Osteoblast (primary cell): ENCODE measurements around the gene SENP6. TPM values are rescaled to one million over a fixed set of nuclear protein-coding genes. Genes with fewer than 3 reads are reported as not detected.

ENCODE experiments used
- DNase-seq: peaks from one replicate; pipeline ENCODE4 v3.0.0; 2011; ENCODE audit warnings: low spot score, mixed read lengths; ENCODE audit not compliant: insufficient read length; ENCODE audit errors: missing footprints
- H2AFZ ChIP-seq: 2 replicates; pipeline ENCODE4 v1.6.0; 2011; ENCODE audit warnings: mild to moderate bottlenecking, low read length
- H3K27ac ChIP-seq: 2 replicates; pipeline ENCODE4 v1.5.1; 2011; ENCODE audit warnings: mild to moderate bottlenecking, low read depth, low read length, moderate library complexity
- H3K27me3 ChIP-seq: 2 replicates; pipeline ENCODE4 v1.6.0; 2012; ENCODE audit warnings: mild to moderate bottlenecking, control low read depth, inconsistent platforms, low read length, moderate library complexity; ENCODE audit not compliant: insufficient read depth
- H3K36me3 ChIP-seq: 2 replicates; pipeline ENCODE4 v1.5.1; 2011; ENCODE audit warnings: mild to moderate bottlenecking, low read length, control low read depth, moderate library complexity; ENCODE audit not compliant: insufficient read depth
- H3K4me1 ChIP-seq: 2 replicates; pipeline ENCODE4 v1.5.1; 2011; ENCODE audit warnings: mild to moderate bottlenecking, low read length, control low read depth, moderate library complexity; ENCODE audit not compliant: insufficient read depth
- H3K4me2 ChIP-seq: 2 replicates; pipeline ENCODE4 v1.6.0; 2011; ENCODE audit warnings: mild to moderate bottlenecking, low read length; ENCODE audit not compliant: insufficient read depth
- H3K4me3 ChIP-seq: fragments of 200-600 bp; sonication (generic); 3 replicates; pipeline ENCODE4 v1.5.1; 2012; ENCODE audit warnings: mild to moderate bottlenecking, low read length, inconsistent platforms; ENCODE audit not compliant: insufficient read depth
- H3K79me2 ChIP-seq: 2 replicates; pipeline ENCODE4 v1.6.0; 2012; ENCODE audit warnings: mild to moderate bottlenecking, low read length, control low read depth, inconsistent platforms; ENCODE audit not compliant: insufficient read depth
- H3K9me3 ChIP-seq: 2 replicates; pipeline ENCODE4 v1.5.1; 2011; ENCODE audit warnings: low read depth, low read length, control low read depth
- H4K20me1 ChIP-seq: 2 replicates; pipeline ENCODE4 v1.6.0; 2012; ENCODE audit warnings: mild to moderate bottlenecking, low read length, control low read depth; ENCODE audit not compliant: insufficient read depth
- CTCF ChIP-seq: IDR thresholded peaks from 2 replicates; pipeline ENCODE4 v1.5.1; 2011; ENCODE audit warnings: mild to moderate bottlenecking, low read depth, low read length, moderate library complexity; ENCODE audit errors: extremely low read depth
- total RNA-seq: library from RNA; depleted of rRNA; stranded (reverse); fragments of >200 nt; gene quantifications from 2 replicates; pipeline ENCODE4 v1.2.3, GENCODE V29; 2012

Gene SENP6
- 107 and 117 TPM in 2 replicates for total RNA-seq

GRCh38 chr6:75601304-75602245, at the start of gene SENP6:
TSS of gene SENP6 (plus strand) at chr6:75601880. CDS start at chr6:75602525, 645 bp downstream.
- peak within 1 kb of the TSS; percentile 97 for H3K4me3 ChIP-seq
- DNase-seq = peak; percentile 92
- no peak for TF ChIP-seq CTCF
- no peaks in the 10 kb centered on the region for H3K27me3 ChIP-seq
- H2AFZ ChIP-seq = peak within 1 kb of the TSS; percentile 96
- peak within 1 kb of the TSS; percentile 92 for H3K27ac ChIP-seq
- no peaks in the 10 kb centered on the region for H3K36me3 ChIP-seq
- H3K4me2 ChIP-seq = peak within 1 kb of the TSS; percentile 89
- H3K9me3 ChIP-seq = no peaks in the 10 kb centered on the region
- peaks cover 61% of the 10 kb centered on the region for H3K79me2 ChIP-seq
- peaks cover 4% of the 10 kb centered on the region for H3K4me1 ChIP-seq
- H4K20me1 ChIP-seq = peaks cover 33% of the 10 kb centered on the region

GRCh38 chr6:75556240-75556639, 45.4 kb upstream of the SENP6 start:
- Histone ChIP-seq H3K27me3 (no peaks in the 10 kb centered on the region), H3K4me3 (no peak overlapping the region), H3K36me3 (no peaks in the 10 kb centered on the region), H4K20me1 (no peaks in the 10 kb centered on the region), H3K27ac (no peak overlapping the region), H3K4me1 (no peaks in the 10 kb centered on the region), H3K9me3 (no peaks in the 10 kb centered on the region), H3K79me2 (no peaks in the 10 kb centered on the region), H3K4me2 (no peak overlapping the region), H2AFZ (no peak overlapping the region)
- no peak for DNase-seq
- no peak for TF ChIP-seq CTCF

GRCh38 chr6:75557068-75557467, 44.6 kb upstream of the SENP6 start:
- H3K27ac ChIP-seq = no peak overlapping the region
- no peak overlapping the region for H2AFZ ChIP-seq
- DNase-seq = no peak

More at GRCh38 chr6:75557068-75557467, 44.6 kb upstream of the SENP6 start:
- Histone ChIP-seq H3K9me3 (no peaks in the 10 kb centered on the region), H3K36me3 (no peaks in the 10 kb centered on the region), H3K27me3 (peaks cover under 1% of the 10 kb centered on the region), H3K79me2 (no peaks in the 10 kb centered on the region), H3K4me3 (no peak overlapping the region), H3K4me2 (no peak overlapping the region), H3K4me1 (no peaks in the 10 kb centered on the region), H4K20me1 (no peaks in the 10 kb centered on the region)
- no peak for TF ChIP-seq CTCF
